Measurements from ENCODE around the gene PHLDA3. TPM values are rescaled to one million over a fixed set of nuclear protein-coding genes. Genes with fewer than 3 reads are reported as not detected.
A peak's percentile ranks its signal among the peaks of the same experiment; 100 is the strongest.
"Not testable (repeated sequence)": the region's sequence is repeated elsewhere in the genome, so short reads cannot be mapped to it uniquely, and the experiment has no call there.

The PHLDA3 gene
- total RNA-seq, 1 donor from 2014 or later: 90.0 TPM

DNA sequence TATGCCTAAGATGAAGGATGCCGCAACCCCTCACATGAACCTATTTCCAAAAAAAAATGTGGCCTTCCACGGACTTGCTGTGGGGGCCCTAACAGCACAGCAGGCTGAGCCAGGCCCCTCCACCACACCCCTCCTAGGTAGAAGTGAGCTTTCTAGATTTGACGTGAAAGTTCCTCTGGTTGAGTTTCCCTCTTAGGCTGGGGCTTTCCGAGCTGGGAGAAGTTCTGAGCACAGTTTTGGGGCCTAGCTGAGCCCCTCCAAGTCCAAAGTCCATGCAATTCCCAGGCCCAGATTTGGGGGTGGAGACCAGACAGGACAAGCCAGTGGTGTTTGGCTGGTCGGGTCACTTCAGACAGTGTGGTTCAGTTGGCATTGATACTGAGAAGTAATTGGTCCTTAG lies 13.8 kb upstream of the PHLDA3 start:
- Histone ChIP-seq H3K36me3 (peaks cover 43% of the 10 kb centered on the region), H3K4me1 (peaks cover 36% of the 10 kb centered on the region), H3K9me3 (no peaks in the 10 kb centered on the region), H3K4me3 (no peak overlapping the region), H3K27me3 (no peaks in the 10 kb centered on the region), H3K27ac (no peak overlapping the region)
- TF ChIP-seq, protein P1, sequence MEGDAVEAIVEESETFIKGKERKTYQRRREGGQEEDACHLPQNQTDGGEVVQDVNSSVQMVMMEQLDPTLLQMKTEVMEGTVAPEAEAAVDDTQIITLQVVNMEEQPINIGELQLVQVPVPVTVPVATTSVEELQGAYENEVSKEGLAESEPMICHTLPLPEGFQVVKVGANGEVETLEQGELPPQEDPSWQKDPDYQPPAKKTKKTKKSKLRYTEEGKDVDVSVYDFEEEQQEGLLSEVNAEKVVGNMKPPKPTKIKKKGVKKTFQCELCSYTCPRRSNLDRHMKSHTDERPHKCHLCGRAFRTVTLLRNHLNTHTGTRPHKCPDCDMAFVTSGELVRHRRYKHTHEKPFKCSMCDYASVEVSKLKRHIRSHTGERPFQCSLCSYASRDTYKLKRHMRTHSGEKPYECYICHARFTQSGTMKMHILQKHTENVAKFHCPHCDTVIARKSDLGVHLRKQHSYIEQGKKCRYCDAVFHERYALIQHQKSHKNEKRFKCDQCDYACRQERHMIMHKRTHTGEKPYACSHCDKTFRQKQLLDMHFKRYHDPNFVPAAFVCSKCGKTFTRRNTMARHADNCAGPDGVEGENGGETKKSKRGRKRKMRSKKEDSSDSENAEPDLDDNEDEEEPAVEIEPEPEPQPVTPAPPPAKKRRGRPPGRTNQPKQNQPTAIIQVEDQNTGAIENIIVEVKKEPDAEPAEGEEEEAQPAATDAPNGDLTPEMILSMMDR (IDR thresholded peaks at IDR 0.05): no peak
- intact Hi-C loops (cut with DNase I): no loop called here
- ATAC-seq: no peak
- no peak for DNase-seq

DNA sequence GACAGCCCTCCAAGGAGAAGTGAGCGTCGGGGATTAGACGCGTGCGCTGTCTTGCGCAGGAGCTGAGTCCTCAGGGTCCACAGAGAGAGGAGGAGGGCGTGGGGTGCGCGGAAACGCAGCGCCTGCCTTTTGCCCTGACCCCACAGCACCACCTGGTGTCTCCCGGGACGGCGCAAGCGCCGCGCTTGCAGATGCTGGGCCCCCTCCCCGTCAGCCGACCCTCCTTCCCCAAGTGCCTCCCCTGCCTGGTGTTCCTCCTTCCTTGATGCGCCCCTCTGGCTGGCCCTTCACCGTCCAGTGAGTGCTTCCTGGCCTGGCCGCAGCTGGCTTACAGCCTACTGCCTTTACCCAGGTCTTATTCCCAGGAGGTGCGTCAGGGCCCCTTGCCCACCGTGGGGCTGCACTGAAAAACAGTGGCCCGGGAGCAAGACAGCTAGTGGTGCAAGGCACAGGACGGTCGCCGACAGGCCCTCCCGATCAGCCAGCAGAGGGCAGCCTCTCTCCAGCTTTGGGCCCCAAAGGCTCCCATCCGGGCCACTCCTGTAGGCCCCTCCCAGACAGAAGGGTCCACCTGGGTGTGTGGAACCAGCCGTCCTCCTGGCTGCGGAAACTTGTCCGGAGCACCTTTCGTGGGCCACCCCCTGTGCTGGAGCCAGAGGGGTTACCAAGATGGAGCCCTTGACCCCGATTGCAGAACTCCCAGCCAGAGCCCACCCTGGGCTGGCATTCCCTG lies 12.9 kb upstream of the PHLDA3 start:
- ATAC-seq (peak; percentile 87), DNase-seq (peak; percentile 93)
- H3K4me1 ChIP-seq: peaks cover 34% of the 10 kb centered on the region
- no peaks in the 10 kb centered on the region for H3K27me3 ChIP-seq
- H3K36me3 ChIP-seq: peaks cover 35% of the 10 kb centered on the region
- H3K9me3 ChIP-seq: no peaks in the 10 kb centered on the region
- H3K4me3 ChIP-seq: peak overlapping the region; percentile 48
- TF ChIP-seq, protein P1 (IDR thresholded peaks at IDR 0.05): peak; percentile 94
- intact Hi-C loops (cut with DNase I): no loop called here
- no peak overlapping the region for H3K27ac ChIP-seq

DNA sequence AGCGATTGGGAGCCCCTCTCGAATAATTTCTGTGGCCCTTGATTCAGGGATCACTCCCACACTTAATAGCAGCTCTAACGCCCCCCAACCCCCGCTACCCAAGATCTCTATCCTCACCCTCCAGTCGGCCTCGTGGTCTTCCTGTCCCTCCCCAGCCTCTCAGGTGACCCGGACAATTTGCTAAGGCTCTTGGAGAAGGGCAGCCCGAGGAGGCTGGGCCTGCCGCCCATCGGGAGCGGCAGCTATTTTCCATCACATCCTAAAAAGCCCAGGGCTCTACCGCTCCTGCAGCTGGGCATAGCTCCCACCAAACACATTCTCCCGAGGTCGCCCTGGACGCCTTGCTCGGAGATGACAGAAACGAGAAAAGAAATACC lies 12.0 kb upstream of the PHLDA3 start:
- intact Hi-C loops (cut with DNase I): no loop called here
- ATAC-seq (no peak), DNase-seq (no peak)
- no peaks in the 10 kb centered on the region for H3K27me3 ChIP-seq
- H3K36me3 ChIP-seq: peaks cover 27% of the 10 kb centered on the region
- TF ChIP-seq, protein P1 (IDR thresholded peaks at IDR 0.05): no peak
- peak overlapping the region; percentile 48 for H3K4me3 ChIP-seq
- H3K9me3 ChIP-seq: no peaks in the 10 kb centered on the region
- H3K4me1 ChIP-seq: peaks cover 32% of the 10 kb centered on the region
- peak overlapping the region; percentile 74 for H3K27ac ChIP-seq

DNA sequence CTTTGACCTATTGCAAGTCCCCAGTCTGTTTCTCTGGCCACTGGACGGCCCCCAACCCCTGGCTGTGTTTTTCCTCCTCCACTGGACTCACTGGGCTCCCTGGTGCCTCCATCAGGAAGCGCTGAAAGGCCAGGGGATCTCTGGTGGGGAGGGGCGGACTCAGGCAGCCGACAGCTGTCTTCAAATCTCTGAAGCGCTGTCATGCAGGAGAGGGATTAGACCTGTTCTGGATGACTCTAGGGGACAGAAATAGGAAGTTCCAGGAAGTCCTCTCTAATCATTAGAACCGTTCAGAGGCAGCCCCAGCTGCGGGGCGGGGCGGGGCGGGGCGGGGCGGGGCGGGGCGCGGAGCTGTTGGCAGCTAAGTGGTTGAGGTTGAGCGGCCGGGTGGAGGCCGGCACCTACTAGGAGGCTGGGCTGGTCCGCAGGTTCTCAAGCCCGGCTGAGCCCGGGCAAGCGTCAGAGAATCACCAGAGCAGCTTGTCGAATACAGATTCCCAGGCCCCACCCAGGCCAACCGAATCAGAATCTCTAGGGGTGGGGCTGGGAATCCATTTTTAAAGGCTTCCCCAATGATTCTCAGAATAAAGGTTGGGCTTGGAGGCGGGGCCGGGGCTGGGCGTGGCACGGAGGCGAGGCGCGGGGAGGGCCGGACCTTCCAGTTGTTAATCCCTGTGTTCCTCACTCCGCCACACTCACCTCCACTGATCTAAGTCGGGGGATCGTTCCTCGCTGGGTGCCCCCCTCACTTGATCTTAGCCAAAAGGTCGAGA lies 11.4 kb upstream of the PHLDA3 start:
- H3K36me3 ChIP-seq: peaks cover 21% of the 10 kb centered on the region
- intact Hi-C loops (cut with DNase I): no loop called here
- no peaks in the 10 kb centered on the region for H3K9me3 ChIP-seq
- H3K4me3 ChIP-seq: peak overlapping the region; percentile 48
- H3K4me1 ChIP-seq: peaks cover 32% of the 10 kb centered on the region
- H3K27ac ChIP-seq: peak overlapping the region; percentile 74
- TF ChIP-seq, protein P1 (IDR thresholded peaks at IDR 0.05): no peak
- H3K27me3 ChIP-seq: no peaks in the 10 kb centered on the region
- peak; percentile 94 for DNase-seq
- peak; percentile 80 for ATAC-seq

DNA sequence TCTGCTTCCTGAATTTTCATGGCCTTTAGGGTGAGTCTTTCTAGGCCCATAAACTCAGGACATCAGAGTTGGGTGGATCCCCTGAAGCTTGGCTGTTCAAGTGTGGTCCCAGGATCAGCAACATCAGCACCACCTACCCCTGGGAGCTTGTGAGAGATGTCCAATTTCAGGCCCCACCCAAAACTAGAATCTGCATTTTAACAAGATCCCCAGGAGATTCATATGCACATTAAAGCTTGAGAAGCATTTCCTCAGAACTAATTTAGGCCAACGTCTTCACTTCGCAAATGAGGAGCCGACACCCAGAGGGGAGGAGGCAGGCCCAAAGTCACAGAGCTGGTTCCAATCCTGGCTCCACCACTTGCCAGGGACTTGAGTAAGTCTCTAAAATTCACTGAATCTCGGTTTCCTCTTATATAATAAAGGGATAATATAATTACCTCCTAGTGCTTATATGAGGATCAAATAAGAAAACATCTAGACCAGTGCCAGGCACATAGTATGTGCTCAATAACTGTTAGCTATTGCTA lies 10.3 kb upstream of the PHLDA3 start:
- H3K36me3 ChIP-seq: peaks cover 10% of the 10 kb centered on the region
- intact Hi-C loops (cut with DNase I): no loop called here
- no peak for ATAC-seq
- H3K4me1 ChIP-seq: peaks cover 32% of the 10 kb centered on the region
- no peaks in the 10 kb centered on the region for H3K27me3 ChIP-seq
- TF ChIP-seq, protein P1 (IDR thresholded peaks at IDR 0.05): no peak
- H3K27ac ChIP-seq: no peak overlapping the region
- no peak for DNase-seq
- no peak overlapping the region for H3K4me3 ChIP-seq
- no peaks in the 10 kb centered on the region for H3K9me3 ChIP-seq

DNA sequence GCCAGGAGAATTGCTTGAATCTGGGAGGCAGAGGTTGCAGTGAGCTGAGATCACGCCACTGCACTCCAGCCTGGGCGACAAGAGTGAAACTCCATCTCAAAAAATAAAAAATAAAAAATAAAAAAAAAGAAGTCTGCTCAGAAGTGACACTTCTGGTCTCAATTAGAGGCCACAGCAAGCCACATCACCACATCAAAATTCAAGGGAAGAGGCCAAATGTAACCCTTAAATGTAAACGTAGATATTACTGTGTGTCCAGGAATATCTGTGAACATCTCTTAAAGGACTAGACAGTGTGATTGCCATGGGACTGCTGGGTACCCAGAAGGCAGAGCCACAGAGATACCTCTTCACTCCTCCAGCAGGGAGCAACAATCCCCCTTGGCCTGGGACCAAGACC lies 9.7 kb upstream of the PHLDA3 start:
- H3K27me3 ChIP-seq; H3K9me3 ChIP-seq; DNase-seq; H3K27ac ChIP-seq; H3K36me3 ChIP-seq; H3K4me3 ChIP-seq; ATAC-seq; intact Hi-C loops (cut with DNase I): not testable (repeated sequence)
- H3K4me1 ChIP-seq: peaks cover 32% of the 10 kb centered on the region

Data from upper lobe of right lung (tissue), 1 donor.